Muscle of leg (tissue), 9 donors: ENCODE data around the gene CCDC148. TPM values are rescaled to one million over a fixed set of nuclear protein-coding genes. Genes with fewer than 3 reads are reported as not detected.

ENCODE experiments used
- polyA plus RNA-seq, 8 donors: library from polyadenylated mRNA; unstranded; fragments of 120-200 nt; gene quantifications; one replicate each; pipeline versions ENCODE4 v1.2.1 to v1.2.3, GENCODE V29; 2013; ENCODE audit warnings: inconsistent platforms in 1 of 8, low replicate concordance in 1 of 8; ENCODE audit not compliant: insufficient read length in 8 of 8, insufficient read depth in 1 of 8
- total RNA-seq: library from RNA; stranded (reverse); fragments of 120-200 nt; gene quantifications from one replicate; pipeline ENCODE4 v1.2.4, GENCODE V29; 2013

Gene CCDC148
- total and polyA plus RNA-seq, 9 donors: 0.24 to 1.2 (median 0.36) TPM

Other genes with a start within 250 kb of the CCDC148 start
- 25.0 TPM for gene PKP4, start 199 bp upstream of the CCDC148 start, total RNA-seq
- 10 to 100 TPM; 22.8 to 31.1 (median 24.7) TPM for gene PKP4, start 199 bp upstream of the CCDC148 start, polyA plus RNA-seq